Activated CD4-positive, alpha-beta T cell treated with anti-CD3 and anti-CD28 coated beads, Interleukin-2, Interleukin-4, amounts not matched to agents 100 ng/mL and 50 ng/mL, durations not matched to agents 16 hours and 8 hours (primary cell): ENCODE measurements around the gene GFPT2.

Experiments
- DNase-seq: peaks from one replicate; pipeline ENCODE4 v3.0.0-alpha.2; 2020; ENCODE audit warnings: low spot score

Gene GFPT2

GRCh38 chr5:180332861-180333260, 20.3 kb downstream of the GFPT2 start:
- no peak for DNase-seq

DNA sequence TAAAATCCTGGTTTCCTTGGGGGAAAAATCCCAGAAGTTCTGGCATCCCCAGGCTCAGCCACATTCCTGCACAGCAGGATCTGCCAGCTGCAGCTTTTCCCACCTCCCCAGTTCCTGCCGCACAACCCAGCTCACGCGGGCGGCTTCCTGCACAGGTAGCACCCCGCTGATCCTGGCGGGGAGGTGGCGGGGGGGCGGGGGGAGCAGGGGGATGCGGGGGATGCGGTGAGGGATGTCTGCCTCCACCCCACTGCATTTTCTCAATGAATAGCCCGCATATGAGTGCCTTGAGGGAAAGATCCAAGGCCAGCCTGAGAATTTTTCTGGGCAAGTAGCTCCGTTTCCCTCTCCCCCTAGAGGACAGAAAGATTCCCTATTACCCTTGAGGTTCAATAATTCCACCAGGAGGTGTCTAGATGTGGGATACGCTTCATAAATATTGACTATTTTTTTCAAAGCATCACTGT, 21.1 kb downstream of the GFPT2 start:
- DNase-seq = no peak

GRCh38 chr5:180331647-180331950, 21.5 kb downstream of the GFPT2 start:
- DNase-seq = no peak

- DNase-seq = no peak
Observed at GRCh38 chr5:180330810-180331646, 22.1 kb downstream of the GFPT2 start.

DNA sequence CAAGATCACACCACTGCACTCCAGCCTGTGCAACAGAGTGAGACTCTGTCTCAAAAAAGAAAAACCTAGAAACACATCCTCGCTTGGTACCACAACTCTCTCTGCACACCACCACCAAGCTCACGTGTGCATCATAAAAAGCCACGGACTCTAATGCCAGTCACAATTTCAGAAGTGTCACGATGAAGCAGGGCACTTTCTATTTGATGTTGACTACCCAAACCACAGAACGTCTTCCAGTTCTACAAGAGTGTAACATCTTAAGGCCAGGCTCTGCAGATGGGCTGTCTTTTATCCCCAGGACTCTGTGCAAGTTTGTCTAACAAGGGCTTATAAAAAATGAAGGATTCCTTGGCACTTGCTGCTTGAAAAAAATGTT, 22.9 kb downstream of the GFPT2 start:
- DNase-seq = peak; percentile 13

GRCh38 chr5:180329606-180330269, 23.4 kb downstream of the GFPT2 start:
- no peak for DNase-seq

GRCh38 chr5:180329138-180329435, 24.0 kb downstream of the GFPT2 start:
- no peak for DNase-seq

DNA sequence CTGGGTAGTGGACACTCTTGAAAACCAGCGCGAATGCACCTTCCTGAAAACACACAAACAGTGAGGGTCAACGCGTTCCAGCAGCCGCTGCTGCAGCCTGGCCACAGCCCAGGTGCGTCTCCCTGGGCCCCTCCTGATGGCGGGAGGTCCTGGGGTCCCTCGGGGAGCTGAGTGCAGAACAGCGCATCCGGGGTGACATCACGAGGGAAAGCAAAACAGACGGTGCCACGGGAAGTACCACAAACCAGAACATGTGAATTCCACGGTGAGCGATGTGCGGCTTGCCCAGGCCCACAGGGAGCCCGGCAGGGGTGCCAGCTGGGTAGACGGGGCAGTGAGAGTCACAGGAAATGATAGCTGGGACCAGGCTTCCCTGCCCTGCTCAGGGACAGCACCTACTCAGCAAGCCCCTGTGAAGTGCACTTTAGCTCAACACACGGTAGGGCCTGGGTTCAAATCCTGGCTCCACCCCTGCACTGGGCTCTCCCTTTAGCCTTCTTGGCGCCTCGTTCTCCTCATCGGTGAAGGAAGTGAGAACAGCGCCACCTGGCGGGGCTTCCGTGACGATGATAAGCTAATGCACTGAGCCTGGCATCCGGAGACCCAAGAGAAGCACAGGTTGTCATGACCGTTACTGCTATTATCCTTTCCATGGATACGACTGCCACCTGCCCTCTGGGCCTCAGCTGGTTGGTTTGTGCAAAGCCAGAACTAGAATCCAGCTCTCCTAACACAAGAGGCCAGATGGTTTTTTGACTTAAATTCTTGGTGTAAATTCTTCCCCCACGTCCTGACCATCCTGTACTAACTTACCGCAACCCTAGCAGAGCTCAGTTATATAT, 24.6 kb downstream of the GFPT2 start:
- peak; percentile 84 for DNase-seq

DNA sequence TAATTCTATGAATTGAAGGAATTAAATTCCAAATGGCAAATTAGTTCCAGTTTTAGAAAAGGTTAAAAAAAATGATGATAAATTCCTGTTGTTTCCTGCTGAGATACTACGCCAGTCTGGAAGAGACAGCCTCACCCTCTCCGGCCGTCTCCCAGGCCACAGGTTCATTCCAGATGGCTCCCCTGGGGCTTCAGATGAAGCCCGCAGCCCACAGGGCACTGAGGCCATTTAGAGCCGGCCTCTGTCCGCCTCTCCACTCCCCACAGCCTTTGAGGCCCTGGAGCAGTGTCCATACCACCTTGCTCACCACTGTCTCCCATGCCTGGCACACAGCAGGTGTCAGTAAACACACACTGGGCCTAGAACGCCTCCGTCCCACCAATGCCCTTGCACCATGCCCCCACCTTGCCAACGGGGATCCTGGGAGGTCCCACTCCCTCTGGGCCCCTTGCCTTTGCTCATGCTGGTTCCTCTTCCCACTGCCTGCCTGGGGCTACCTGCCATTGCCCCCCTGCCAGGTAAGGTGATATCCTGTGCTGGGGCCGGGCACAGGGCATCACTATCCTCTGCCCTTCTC, 26.1 kb downstream of the GFPT2 start:
- DNase-seq = no peak

DNA sequence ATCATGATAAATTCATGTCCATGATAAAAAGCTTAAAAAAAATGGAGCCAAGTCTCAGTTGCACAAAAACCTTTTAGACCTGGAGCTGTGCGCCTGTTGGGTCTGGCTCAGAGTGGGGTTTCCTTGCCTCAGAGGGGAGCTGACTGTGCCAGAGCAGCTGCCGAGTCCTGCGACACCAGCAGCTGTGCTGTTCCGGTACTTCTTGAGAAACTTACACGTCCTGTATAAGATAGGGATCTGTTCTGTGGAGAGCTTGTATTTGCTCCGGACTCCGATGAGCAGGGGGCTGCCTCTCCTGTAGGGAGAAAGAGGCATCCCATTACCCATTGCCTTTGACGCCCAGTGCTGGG, 28.6 kb downstream of the GFPT2 start:
- no peak for DNase-seq

- DNase-seq = no peak
Observed at GRCh38 chr5:180323941-180324600, 29.1 kb downstream of the GFPT2 start.

GRCh38 chr5:180323160-180323559, 30.0 kb downstream of the GFPT2 start:
- DNase-seq = no peak

DNA sequence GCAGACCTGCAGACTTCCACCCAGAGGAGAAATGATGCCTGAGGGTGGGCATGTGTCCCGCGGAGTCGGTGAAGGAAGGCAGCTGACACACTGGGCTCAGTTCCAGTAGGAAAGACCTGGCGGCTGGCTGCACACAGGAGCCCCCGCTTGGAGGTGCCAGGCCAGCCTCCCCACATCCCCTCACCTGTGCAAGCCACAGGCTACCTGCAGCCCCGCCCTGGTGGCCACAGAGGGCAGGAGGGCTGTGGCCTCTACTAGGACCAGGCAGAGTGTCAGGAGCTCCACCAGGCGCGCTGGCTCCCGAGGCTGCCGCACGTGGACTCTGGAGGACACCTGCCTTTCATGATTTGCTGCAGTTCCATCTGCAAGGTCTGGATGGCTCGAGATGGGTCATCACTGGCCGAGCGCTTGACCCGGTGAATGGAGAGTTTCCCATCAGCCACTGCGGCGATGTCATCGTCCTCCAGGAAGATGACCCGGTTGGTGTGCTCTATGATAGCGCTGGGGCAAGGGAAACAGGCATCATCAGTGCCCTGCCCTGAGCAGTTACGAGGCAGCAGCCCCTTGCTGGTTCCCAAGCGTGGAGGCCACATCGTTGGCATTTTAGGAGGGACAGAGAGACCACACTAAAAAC, 34.6 kb downstream of the GFPT2 start:
- DNase-seq = no peak

- no peak for DNase-seq
Observed at GRCh38 chr5:180316586-180316985, 36.5 kb downstream of the GFPT2 start.

DNA sequence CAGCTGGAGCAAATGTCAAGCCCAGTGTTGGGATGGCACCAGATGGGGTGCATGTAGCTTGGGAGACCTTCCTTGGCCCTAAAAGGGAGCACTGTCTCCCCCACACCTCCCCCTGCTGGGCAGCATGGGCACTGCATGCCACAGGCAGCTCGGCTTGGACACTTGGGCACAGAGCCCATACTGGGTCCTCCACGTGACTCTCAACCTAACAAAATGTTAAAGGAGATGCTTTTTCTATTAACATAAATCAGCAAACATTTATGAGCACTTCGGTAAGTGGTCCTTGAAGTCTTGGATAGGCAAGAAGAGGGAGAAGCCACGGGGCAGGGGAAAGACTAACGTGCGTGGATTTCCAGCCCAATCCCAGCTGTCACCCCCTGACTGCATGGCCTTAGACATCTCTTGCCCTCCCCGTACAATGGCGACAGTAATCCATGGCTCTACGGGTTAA, 37.3 kb downstream of the GFPT2 start:
- peak; percentile 74 for DNase-seq

DNA sequence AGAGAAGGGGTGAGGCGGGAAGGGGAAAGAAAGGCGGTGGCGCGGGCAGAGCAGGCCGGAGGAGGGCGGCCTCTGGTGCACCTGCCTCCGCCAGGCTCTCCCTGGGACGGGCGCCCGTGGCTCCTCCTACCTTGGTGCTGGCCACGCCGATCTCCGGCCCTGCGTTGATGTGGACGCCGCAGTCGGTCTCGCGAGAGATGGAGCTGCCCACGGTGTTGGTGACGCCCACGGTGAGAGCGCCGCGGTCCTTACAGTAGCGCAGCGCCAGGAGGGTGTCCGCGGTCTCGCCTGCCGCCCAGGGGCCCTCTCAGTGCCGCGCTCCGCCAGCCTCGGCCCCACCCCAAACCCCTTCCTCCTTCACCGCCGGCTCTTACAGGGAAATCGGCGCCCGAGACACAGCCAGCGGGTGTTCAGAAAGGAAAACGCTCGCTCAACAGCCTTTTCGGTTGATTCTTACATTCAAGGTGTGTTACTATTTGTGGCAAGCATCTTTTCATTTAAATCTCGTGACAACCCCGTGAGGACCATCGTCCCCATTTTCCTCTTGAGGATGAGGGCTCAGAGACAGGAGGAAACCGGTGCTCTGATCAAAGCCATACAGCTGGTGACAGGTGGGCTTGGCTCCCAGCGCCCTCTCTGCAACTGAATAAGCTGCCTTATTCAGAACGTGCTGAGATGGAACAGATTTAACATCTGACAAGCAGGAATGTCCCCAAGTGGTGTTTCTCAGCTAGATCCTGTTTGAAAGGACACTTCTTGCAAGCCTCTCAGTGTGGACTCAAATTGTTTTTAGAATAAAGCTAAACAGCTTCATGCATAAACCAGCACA, 39.2 kb downstream of the GFPT2 start:
- peak; percentile 76 for DNase-seq

DNA sequence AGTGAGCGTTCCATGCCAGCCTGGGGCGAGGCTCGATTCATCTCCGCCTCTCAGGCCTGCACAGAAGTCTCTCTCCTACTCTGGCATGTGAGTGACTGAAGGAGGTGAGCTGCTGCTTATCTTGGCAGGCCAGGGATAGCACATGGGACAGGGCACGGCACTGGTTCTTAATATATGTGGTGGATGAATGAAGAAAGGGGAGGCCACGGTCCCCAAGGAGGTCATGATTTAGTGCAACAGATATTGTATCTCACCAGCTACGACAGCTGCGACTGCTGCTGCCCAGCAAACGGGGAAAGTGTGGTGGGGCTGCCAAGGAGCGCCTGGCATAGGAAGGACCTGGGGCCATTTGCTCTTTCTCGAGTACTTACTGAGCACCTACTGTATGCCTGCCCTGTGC, 41.9 kb downstream of the GFPT2 start:
- no peak for DNase-seq

- no peak for DNase-seq
Observed at GRCh38 chr5:180306796-180307195, 46.3 kb downstream of the GFPT2 start.

GRCh38 chr5:180305481-180305880, 47.7 kb downstream of the GFPT2 start:
- DNase-seq = no peak
